Ecto neural progenitor cell (in vitro differentiated cells): ENCODE data around the gene IGLON5.

ENCODE experiments used
- DNase-seq: peaks from one replicate; pipeline ENCODE4 v3.0.0-alpha.2; 2018; ENCODE audit warnings: low spot score

IGLON5 gene

DNA sequence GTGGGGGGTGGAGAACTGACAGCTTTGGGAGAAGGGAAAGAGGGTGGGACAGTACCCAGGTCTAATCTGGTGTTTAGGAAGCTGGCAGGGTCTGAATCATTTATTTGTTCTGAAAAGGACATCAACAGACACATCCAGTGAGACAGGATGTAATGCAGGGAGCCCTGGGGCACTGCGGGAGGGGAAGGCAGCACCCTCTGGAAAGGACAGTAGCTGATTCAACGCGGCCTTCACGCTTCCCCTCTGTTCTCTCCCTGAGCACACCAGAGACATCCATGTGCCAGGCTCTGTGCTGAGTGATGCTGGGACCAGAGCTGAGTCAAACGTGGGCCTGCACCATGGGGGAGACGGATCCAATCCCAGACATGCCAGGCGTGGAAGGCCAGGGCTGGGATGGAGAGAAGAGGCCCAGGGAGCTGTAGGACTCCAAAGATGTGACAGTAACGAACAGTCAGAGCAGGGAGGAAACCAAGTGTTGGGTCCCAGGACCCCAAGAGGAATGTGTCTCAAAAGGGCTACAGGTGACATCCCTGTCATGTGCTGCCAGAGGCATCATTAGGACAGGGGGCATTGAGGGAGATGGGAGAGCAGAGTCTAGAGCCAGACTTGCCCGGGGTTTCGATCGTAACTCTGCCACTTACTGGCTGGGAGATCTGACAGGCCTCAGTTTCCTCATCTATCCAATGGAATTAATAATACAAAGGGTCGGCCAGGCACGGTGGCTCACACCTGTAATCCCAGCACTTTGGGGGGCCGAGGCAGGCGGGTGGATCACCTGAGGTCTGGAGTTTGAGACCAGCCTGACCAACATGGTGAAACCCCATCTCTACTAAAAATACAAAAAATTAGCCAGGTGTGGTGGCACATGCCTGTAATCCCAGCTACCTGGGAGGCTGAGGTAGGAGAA lies 53.0 kb downstream of the IGLON5 start:
- no peak for DNase-seq

GRCh38 chr19:51365211-51365964 lies 53.9 kb downstream of the IGLON5 start:
- DNase-seq: no peak

DNA sequence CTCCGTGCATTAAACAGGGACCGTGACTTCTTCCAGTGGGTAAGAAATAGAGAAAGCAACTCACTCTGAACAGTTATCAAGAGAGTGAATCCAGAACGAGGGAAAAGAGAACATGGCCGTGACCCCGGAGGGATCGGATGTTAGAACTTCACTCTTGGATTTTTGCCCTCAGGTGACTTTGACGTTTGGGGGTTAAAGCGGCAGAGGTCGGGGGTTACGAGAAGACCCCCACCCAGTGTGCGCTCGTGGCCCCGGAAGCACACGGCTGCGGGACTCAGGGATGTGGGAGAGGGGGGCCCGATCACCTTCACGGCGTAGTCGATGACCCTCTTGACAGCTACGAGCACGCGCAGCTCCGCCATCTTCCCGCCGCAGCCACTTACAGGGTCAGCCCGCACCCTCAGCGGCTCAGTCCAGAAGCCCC lies 54.5 kb downstream of the IGLON5 start, which contains the start of gene ETFB:
TSS of gene ETFB (minus strand) at position 424 of the 424 bp plus-strand sequence. CDS start at position 362, 62 bp downstream.
- no peak for DNase-seq

DNA sequence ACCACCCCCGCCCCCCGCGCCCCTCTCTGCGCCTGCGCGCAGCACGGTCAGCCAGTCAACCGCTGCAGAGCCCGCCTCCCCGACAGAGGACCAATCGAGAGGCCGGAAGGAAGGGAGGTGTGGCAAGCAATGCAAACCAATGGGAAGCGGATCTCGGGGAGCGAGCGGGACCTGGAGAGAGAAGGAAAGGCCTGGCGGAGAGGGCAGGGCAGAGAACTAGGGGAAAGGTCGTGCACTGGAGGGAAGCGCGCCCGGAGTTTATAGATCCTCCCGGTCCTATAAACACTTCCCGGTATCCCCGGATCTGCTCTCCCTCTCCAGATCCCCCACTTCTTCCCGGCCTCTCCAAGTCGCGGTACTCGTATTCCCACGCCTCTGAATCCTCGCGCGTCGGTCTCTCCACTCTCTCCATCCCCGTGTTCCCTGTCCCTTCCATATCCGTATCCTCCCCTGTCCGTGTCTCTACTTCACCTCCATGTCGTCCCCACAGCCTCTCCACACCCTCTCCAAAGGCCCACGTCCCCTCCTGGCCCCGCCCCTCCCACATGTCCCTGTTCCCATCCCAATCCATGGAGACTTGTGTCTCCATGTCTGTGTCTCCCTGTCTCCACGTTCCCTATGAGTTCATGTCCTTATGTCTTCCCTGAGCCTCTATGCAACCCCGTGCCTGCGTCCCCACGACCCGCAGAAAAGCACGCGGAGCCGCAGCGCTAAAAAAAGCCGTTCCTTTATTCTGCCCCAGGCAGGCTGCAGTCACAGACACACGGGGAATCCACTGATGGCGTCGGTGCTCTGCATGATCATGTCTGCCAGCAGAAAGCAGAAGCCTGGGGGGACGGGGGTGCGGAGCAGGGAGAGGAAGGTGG lies 55.2 kb downstream of the IGLON5 start:
- peak; percentile 98 for DNase-seq

GRCh38 chr19:51367255-51367564 lies 55.8 kb downstream of the IGLON5 start:
- DNase-seq: no peak

- DNase-seq: peak; percentile 99
Observed at GRCh38 chr19:51367565-51368365, 56.3 kb downstream of the IGLON5 start.

GRCh38 chr19:51368366-51369282 lies 57.2 kb downstream of the IGLON5 start, which contains the start of gene CLDND2:
CLDND2 (minus strand) TSS chr19:51369003; CDS start chr19:51368577, 426 bp downstream.
- DNase-seq: no peak

- no peak for DNase-seq
Observed at GRCh38 chr19:51370230-51370629, 58.8 kb downstream of the IGLON5 start.

DNA sequence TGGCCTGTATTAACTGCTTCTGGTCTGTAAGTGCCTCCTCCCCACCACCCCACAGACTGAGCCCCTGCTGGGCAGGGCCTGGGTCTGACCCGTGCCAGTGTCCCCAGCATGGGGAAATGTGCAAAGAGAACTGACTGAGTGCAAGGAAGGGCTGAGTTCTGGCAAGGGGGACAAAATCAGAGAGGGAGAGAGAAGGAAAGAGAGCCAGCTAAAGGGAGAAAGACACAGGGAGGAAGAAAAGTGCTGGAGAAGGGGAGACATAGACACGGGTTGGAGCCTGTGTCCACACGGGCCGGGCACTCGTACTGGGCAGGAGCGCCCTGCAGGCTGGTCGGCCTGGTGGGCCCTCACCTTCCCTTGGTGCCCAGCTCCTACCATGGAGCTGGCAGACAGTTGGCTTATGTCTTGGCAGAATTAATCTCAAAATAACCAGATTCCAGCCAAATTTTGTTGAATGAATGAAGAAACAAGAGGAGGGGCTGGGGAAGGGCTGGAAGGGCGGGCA lies 59.8 kb downstream of the IGLON5 start:
- DNase-seq: no peak

GRCh38 chr19:51372021-51372648 lies 60.7 kb downstream of the IGLON5 start:
- DNase-seq: no peak

- DNase-seq: no peak
Observed at GRCh38 chr19:51372649-51373504, 61.4 kb downstream of the IGLON5 start, which contains the start of gene NKG7. NKG7 (minus strand) TSS chr19:51372654; CDS start chr19:51372535, 119 bp downstream.

DNA sequence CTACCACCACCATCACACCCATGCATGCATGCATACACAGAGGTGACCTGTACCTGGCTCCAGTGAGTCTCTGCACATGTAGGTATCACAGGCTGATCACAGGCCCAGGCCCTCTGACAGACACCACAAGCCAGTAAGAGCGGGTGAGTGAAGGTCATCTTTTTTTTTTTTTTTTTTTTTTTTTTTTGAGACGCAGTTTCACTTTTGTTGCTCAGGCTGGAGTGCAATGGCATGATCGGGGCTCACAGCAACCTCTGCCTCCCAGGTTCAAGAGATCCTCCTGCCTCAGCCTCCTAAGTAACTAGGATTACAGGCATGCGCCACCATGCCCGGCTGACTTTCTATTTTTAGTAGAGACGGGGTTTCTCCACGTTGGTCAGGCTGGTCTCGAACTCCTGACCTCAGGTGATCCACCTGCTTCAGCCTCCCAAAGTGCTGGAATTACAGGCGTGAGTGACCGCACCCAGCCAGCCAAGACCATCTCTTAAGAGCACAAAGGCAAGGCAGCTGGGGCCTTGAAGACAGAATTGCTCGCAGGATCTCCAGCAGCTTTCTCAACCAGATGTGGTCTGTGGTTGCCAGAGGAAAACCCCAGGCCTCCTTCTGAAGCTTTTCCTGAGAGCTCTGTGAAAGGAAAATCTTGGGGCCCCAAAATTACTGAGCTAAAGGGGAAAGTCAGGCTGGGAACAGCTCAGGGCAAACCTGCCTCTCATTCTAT lies 64.2 kb downstream of the IGLON5 start:
- DNase-seq: no peak

DNA sequence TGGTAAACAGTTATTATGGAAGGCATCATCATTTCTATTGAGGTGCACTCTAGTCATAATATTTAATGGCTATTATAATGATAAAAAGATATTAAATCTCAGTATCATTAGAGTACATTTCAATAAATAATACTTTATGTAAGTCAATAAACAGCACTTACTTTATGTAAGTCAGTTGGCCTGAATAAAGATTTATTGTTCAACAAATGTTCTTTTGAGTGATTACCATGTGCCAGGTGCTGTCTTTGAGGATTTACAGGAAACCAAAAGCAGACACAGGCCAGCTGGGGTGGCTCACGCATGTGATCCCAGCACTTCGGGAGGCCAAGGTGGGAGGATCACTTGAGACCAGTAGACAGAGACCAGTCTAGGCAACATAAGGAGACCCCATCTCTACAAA lies 66.0 kb downstream of the IGLON5 start:
- no peak for DNase-seq

- no peak for DNase-seq
Observed at GRCh38 chr19:51380379-51380778, 68.9 kb downstream of the IGLON5 start.
